GM12864 (cell line): ENCODE measurements around the gene CNIH4.
"Not testable (repeated sequence)": the region's sequence is repeated elsewhere in the genome, so short reads cannot be mapped to it uniquely, and the experiment has no call there.

Experiments used
- DNase-seq: peaks from one replicate; pipeline ENCODE4 v3.0.0-alpha.2; 2011; ENCODE audit warnings: low read depth
- H3K4me3 ChIP-seq: 2 replicates; pipeline ENCODE4 v1.5.1; 2011; ENCODE audit warnings: mild to moderate bottlenecking, low read depth, low read length, control low read depth
- TF ChIP-seq, protein P1 (sequence below): IDR thresholded peaks from 2 replicates; pipeline ENCODE4 v1.5.1; 2011; ENCODE audit warnings: low read depth, mild to moderate bottlenecking, moderate library complexity, low read length, control low read depth, inconsistent platforms; ENCODE audit errors: missing control alignments

CNIH4 gene

DNA sequence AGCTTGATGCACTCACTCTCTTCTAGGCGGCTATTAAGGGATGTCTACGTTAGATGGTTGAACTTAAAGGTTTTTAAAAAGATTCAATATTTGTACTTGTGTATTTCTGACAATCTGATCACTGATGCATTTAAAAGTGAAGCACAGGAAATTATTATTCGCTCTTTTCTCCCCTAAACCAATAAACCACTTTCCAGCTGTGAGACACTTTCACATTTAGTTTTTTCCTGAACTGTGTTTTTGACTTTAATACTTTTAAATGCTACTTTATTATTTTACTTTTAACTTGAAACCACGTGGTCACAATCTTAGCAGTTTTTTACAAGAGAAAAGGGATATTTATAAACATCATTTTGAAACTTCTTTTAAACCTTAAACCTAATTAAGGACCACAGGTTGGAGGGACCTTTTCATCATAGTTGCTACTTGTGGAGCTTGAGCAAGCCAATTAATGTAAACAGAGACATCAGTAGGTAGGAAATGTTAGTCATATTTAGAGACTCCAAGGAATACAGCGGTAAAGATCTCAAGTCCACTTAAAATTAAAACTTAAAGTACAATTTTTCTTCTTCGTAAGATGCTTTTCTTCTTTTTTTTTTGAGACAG lies 68.7 kb downstream of the CNIH4 start:
- no peak overlapping the region for H3K4me3 ChIP-seq
- TF ChIP-seq, protein P1, sequence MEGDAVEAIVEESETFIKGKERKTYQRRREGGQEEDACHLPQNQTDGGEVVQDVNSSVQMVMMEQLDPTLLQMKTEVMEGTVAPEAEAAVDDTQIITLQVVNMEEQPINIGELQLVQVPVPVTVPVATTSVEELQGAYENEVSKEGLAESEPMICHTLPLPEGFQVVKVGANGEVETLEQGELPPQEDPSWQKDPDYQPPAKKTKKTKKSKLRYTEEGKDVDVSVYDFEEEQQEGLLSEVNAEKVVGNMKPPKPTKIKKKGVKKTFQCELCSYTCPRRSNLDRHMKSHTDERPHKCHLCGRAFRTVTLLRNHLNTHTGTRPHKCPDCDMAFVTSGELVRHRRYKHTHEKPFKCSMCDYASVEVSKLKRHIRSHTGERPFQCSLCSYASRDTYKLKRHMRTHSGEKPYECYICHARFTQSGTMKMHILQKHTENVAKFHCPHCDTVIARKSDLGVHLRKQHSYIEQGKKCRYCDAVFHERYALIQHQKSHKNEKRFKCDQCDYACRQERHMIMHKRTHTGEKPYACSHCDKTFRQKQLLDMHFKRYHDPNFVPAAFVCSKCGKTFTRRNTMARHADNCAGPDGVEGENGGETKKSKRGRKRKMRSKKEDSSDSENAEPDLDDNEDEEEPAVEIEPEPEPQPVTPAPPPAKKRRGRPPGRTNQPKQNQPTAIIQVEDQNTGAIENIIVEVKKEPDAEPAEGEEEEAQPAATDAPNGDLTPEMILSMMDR = no peak
- no peak for DNase-seq

DNA sequence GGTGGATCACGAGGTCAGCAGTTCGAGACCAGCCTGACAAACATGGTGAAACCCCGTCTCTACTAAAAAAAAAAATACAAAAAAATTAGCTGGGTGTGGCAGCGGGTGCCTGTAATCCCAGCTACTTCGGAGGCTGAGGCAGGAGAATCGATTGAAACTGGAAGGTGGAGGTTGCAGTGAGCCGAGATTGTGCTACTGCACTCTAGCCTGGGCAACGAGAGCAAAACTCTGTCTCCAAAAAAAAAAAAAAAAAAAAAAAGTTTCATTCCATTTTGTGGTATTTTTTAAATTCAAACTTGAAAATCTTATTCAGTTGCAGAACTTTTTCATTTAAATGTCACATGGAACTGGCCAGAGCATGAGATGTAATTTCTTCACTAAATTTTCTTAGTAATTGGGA lies 70.2 kb downstream of the CNIH4 start:
- H3K4me3 ChIP-seq, DNase-seq: not testable (repeated sequence)

- DNase-seq = no peak
- H3K4me3 ChIP-seq = no peak overlapping the region
- TF ChIP-seq, protein P1 = no peak
These were observed 70.7 kb downstream of the CNIH4 start for GRCh38 chr1:224427346-224427745.

DNA sequence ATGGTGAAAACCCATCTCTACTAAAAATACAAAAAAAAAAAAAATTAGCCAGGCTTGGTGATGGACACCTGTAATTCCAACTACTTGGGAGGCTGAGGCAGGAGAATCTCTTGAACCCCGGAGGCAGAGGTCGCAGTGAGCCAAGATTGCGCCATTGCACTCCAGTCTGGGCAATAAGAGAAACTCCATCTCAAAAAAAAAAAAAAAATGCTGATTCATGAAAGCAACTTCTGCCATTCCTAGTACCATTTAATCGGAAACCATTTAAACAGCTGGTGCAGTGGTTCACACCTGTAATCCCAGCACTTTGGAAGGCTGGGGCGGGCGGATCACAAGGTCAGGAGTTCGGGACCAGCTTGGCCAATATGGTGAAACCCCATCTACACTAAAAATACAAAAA lies 72.0 kb downstream of the CNIH4 start:
- H3K4me3 ChIP-seq = not testable (repeated sequence)

More for the DNA sequence above, 72.0 kb downstream of the CNIH4 start:
- DNase-seq = not testable (repeated sequence)
